Activated CD4-positive, alpha-beta memory T cell treated with anti-CD3 and anti-CD28 coated beads, Interleukin-2, amount 10 ng/mL, durations not matched to agents 7 days and 5 days (primary cell): Measurements from ENCODE around the gene DOCK9. TPM values are rescaled to one million over a fixed set of nuclear protein-coding genes. Genes with fewer than 3 reads are reported as not detected.

Source experiments
- CTCF ChIA-PET: fragments of 350-600 bp; sonication (Branson Sonifier 250); formaldehyde crosslinking; loops from one replicate; lab custom pipeline; 2021; ENCODE audit warnings: antibody characterized with exemption, inconsistent platforms; lab: Charles Lee
- POLR2A ChIA-PET: fragments of 350-600 bp; sonication (Branson Sonifier 250); formaldehyde crosslinking; loops from one replicate; lab custom pipeline; 2021; ENCODE audit warnings: antibody characterized with exemption; lab: Charles Lee
- DNase-seq: peaks from one replicate; pipeline ENCODE4 v3.0.0-alpha.2; 2020
- H3K27ac Mint-ChIP-seq: one replicate; pipeline ENCODE4 v1.8.0; 2021; ENCODE audit warnings: mild to moderate bottlenecking, mixed read lengths
- H3K27me3 Mint-ChIP-seq: one replicate; pipeline ENCODE4 v1.8.0; 2021; ENCODE audit warnings: mixed read lengths
- H3K36me3 Mint-ChIP-seq: one replicate; pipeline ENCODE4 v1.8.0; 2021; ENCODE audit warnings: low read depth, mixed read lengths
- H3K4me1 Mint-ChIP-seq: one replicate; pipeline ENCODE4 v1.8.0; 2021; ENCODE audit warnings: mixed read lengths
- H3K4me3 Mint-ChIP-seq: one replicate; pipeline ENCODE4 v1.8.0; 2021; ENCODE audit warnings: mild to moderate bottlenecking, mixed read lengths
- H3K9me3 Mint-ChIP-seq: one replicate; pipeline ENCODE4 v1.8.0; 2021; ENCODE audit warnings: mixed read lengths
- total RNA-seq, 2 experiments: library from RNA; stranded (reverse); gene quantifications; one replicate each; pipeline ENCODE4 v1.2.3, GENCODE V29; 2021

Gene DOCK9
- total RNA-seq, 2 experiments from 2014 or later: 86.0 to 87.7 TPM

GRCh38 chr13:98796191-98796590 lies 181.7 kb downstream of the DOCK9 start:
- H3K36me3 Mint-ChIP-seq: peaks cover 74% of the 10 kb centered on the region
- no peak overlapping the region for H3K4me3 Mint-ChIP-seq
- peaks cover 2% of the 10 kb centered on the region for H3K4me1 Mint-ChIP-seq
- H3K9me3 Mint-ChIP-seq: peaks cover 3% of the 10 kb centered on the region
- POLR2A ChIA-PET: no interaction called here
- CTCF ChIA-PET: no interaction called here
- no peak for DNase-seq
- no peaks in the 10 kb centered on the region for H3K27me3 Mint-ChIP-seq
- H3K27ac Mint-ChIP-seq: no peak overlapping the region

- ChIA-PET CTCF (no interaction called here), POLR2A (no interaction called here)
- H3K36me3 Mint-ChIP-seq: peaks cover 74% of the 10 kb centered on the region
- no peak for DNase-seq
- no peak overlapping the region for H3K27ac Mint-ChIP-seq
- H3K4me1 Mint-ChIP-seq: peaks cover 2% of the 10 kb centered on the region
- no peaks in the 10 kb centered on the region for H3K27me3 Mint-ChIP-seq
- H3K4me3 Mint-ChIP-seq: no peak overlapping the region
- H3K9me3 Mint-ChIP-seq: peaks cover 3% of the 10 kb centered on the region
Measured at GRCh38 chr13:98795220-98795619, 182.6 kb downstream of the DOCK9 start.

DNA sequence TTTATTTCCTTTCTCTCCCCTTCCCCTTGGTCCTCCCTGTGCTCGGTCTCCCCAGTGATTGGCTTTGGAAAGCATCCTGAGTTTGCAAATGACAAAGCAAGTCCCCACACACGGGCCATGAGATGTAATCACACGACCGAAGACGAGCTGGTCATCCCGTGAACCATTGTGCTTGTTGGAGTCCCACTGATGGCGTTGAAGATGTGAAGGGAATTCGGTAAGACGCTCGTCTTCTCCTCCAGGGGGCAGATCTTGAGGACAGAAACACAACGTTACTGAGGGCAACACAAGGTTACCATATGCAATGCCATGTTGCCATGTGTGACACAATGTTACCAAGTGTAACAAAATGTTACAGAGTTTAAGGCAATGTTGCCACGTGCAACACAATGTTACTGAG lies 183.4 kb downstream of the DOCK9 start:
- Mint-ChIP-seq H3K36me3 (peaks cover 70% of the 10 kb centered on the region), H3K27me3 (peaks cover 1% of the 10 kb centered on the region), H3K4me1 (peaks cover 2% of the 10 kb centered on the region), H3K9me3 (peaks cover 3% of the 10 kb centered on the region), H3K27ac (no peak overlapping the region), H3K4me3 (no peak overlapping the region)
- ChIA-PET CTCF (no interaction called here), POLR2A (no interaction called here)
- DNase-seq: no peak

GRCh38 chr13:98792785-98793495 lies 184.9 kb downstream of the DOCK9 start:
- H3K4me1 Mint-ChIP-seq: peaks cover 2% of the 10 kb centered on the region
- no peak for DNase-seq
- CTCF ChIA-PET: interaction anchor here (1.1 kb wide), 1 partner anchor 12 kb away, joined by 3 read pairs; no protein-coding TSS in a partner anchor
- H3K9me3 Mint-ChIP-seq: peaks cover 3% of the 10 kb centered on the region
- no peak overlapping the region for H3K27ac Mint-ChIP-seq
- H3K36me3 Mint-ChIP-seq: peaks cover 57% of the 10 kb centered on the region
- no peak overlapping the region for H3K4me3 Mint-ChIP-seq
- H3K27me3 Mint-ChIP-seq: peaks cover 10% of the 10 kb centered on the region
- POLR2A ChIA-PET: no interaction called here

DNA sequence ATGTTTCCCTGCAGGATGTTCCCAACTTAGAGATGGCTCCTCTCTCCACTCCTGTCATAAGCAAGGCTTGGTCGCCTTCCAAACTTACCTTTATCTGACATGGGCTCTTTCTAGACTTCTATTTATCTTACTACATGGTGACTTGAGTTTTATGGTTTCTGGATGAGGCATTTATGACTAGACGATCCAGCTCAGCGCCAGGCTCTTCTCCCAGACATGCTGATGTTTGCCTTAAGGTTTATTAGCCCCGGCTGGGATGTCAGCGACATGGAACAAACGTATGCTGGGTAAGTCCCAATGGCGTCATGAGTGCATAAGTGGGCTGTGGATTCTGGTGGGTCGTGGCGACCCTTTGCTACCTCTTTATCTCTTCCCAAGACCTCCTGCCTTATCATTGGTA lies 185.5 kb downstream of the DOCK9 start:
- H3K36me3 Mint-ChIP-seq: peaks cover 51% of the 10 kb centered on the region
- POLR2A ChIA-PET: no interaction called here
- H3K9me3 Mint-ChIP-seq: peaks cover 3% of the 10 kb centered on the region
- H3K27me3 Mint-ChIP-seq: peaks cover 10% of the 10 kb centered on the region
- H3K27ac Mint-ChIP-seq: no peak overlapping the region
- H3K4me3 Mint-ChIP-seq: no peak overlapping the region
- CTCF ChIA-PET: interaction anchor here (1.1 kb wide), 1 partner anchor 12 kb away, joined by 3 read pairs; no protein-coding TSS in a partner anchor
- H3K4me1 Mint-ChIP-seq: no peaks in the 10 kb centered on the region
- DNase-seq: no peak

- no peaks in the 10 kb centered on the region for H3K4me1 Mint-ChIP-seq
- CTCF ChIA-PET: no interaction called here
- H3K27me3 Mint-ChIP-seq: peaks cover 15% of the 10 kb centered on the region
Measured at GRCh38 chr13:98791611-98792010, 186.3 kb downstream of the DOCK9 start.

DNA sequence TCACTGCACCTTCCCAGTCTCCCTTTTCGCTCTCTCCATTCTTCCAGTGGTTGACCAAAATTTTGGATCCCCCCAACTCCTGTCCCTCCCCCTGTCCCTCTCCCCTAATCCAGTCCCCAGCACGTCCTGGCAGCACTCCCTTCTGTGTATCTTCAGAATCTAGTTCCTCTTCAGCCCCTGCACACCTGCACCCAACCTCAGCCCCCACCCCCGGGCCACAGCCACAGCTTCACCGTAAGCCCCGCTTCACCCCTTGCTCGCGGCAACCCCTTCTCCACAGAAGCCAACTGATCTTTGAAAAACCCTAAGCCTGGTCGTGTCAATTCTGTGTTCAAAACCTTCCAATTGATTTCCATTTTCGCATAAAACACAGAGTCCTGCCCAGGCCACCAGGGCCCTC lies 189.9 kb downstream of the DOCK9 start:
- Mint-ChIP-seq H3K27me3 (peaks cover 16% of the 10 kb centered on the region), H3K4me3 (no peak overlapping the region), H3K4me1 (no peaks in the 10 kb centered on the region), H3K27ac (no peak overlapping the region), H3K9me3 (no peaks in the 10 kb centered on the region), H3K36me3 (peaks cover 15% of the 10 kb centered on the region)
- POLR2A ChIA-PET: no interaction called here
- no peak for DNase-seq
- CTCF ChIA-PET: no interaction called here

More at GRCh38 chr13:98791611-98792010, 186.3 kb downstream of the DOCK9 start:
- DNase-seq: no peak
- Mint-ChIP-seq H3K27ac (no peak overlapping the region), H3K4me3 (no peak overlapping the region), H3K9me3 (peaks cover 3% of the 10 kb centered on the region), H3K36me3 (peaks cover 44% of the 10 kb centered on the region)
- POLR2A ChIA-PET: no interaction called here

DNA sequence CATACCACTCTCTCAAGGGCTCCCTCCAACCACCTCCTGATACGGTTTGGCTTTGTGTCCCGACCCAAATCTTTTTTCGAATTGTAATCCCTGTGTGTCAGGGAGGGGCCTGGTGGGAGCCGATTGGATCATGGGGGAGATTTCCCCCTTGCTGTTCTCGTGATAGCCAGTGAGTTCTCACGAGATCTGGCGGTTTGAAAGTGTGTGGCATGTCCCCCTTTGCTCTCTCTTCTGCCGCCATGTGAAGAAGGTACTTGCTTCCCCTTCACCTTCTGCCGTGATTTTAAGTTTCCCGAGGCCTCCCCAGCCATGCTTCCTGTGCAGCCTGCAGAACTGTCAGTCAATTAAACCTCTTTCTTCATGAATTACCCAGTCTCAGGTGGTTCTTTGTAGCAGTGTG lies 190.7 kb downstream of the DOCK9 start:
- Mint-ChIP-seq H3K27ac (no peak overlapping the region), H3K4me1 (no peaks in the 10 kb centered on the region), H3K27me3 (peaks cover 16% of the 10 kb centered on the region), H3K36me3 (peaks cover 7% of the 10 kb centered on the region), H3K9me3 (no peaks in the 10 kb centered on the region), H3K4me3 (no peak overlapping the region)
- POLR2A ChIA-PET: no interaction called here
- CTCF ChIA-PET: no interaction called here
- no peak for DNase-seq

DNA sequence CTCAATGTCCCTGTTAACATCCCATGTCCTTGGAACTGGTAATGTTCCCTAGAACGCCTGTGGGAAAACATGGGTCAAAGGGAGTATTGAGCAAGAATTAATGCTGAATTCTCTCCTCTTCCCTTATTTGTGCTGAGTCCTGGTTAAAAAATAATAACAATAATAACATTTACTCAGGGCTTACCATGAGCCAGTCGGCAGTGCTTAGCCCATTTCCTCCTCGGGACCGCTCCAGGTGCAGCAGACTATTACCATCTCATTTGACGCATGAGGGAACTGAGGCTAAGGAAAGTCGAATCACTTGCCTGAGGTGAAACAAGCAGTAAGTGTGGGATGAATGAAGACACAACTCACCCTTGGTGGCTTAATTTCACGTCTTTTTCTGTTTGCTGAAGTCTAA lies 191.8 kb downstream of the DOCK9 start:
- no peak overlapping the region for H3K27ac Mint-ChIP-seq
- CTCF ChIA-PET: no interaction called here
- no peaks in the 10 kb centered on the region for H3K36me3 Mint-ChIP-seq

DNA sequence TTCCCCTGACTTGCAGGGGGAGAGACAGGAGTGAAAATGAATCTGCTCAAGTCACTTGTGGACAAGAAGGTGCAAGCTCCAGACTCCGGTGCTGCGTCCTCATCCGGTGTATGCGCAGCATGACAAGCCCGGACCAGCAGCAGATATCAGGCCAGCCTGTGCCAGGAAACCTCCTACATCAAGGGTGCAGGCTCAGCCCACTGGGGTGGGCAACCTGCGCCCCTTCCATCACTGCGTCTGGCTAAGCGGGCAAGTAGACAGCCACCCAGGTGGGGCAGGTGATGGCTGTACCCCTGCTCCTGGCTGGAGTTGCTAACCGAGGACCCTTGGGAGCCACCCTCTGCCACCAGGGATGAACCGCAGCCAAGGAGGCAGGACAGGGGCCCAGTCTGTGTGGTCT lies 192.5 kb downstream of the DOCK9 start:
- Mint-ChIP-seq H3K4me3 (no peak overlapping the region), H3K27ac (no peak overlapping the region), H3K27me3 (peaks cover 19% of the 10 kb centered on the region), H3K36me3 (no peaks in the 10 kb centered on the region), H3K4me1 (no peaks in the 10 kb centered on the region), H3K9me3 (no peaks in the 10 kb centered on the region)
- DNase-seq: no peak
- ChIA-PET POLR2A (no interaction called here), CTCF (no interaction called here)

More for the DNA sequence above, 191.8 kb downstream of the DOCK9 start:
- H3K4me1 Mint-ChIP-seq: no peaks in the 10 kb centered on the region
- peaks cover 19% of the 10 kb centered on the region for H3K27me3 Mint-ChIP-seq
- H3K9me3 Mint-ChIP-seq: no peaks in the 10 kb centered on the region
- no peak overlapping the region for H3K4me3 Mint-ChIP-seq
- POLR2A ChIA-PET: no interaction called here
- no peak for DNase-seq

DNA sequence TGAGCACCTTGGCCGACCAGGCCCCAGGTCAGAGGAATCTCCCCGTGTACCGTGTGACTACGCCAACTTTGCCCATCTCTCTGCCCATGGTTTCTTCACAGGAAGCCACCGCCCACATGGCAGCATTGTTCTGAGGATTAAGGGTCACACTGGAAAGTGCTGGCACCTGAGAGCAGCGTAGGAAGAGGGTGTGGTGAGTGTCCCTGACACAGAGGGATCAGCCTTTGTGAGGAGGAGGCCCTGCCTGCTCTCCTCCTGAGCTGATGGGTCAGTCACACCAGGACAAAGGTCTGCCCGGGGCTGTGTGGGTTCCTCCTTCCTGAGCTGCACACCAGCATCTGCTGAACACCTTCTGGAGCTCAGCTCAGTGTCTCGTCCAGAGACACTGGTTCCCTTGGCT lies 193.2 kb downstream of the DOCK9 start:
- no peak overlapping the region for H3K27ac Mint-ChIP-seq

GRCh38 chr13:98783856-98784478 lies 193.9 kb downstream of the DOCK9 start:
- H3K36me3 Mint-ChIP-seq: no peaks in the 10 kb centered on the region
- ChIA-PET POLR2A (no interaction called here), CTCF (no interaction called here)
- no peaks in the 10 kb centered on the region for H3K4me1 Mint-ChIP-seq
- DNase-seq: no peak
- peaks cover 17% of the 10 kb centered on the region for H3K27me3 Mint-ChIP-seq
- H3K4me3 Mint-ChIP-seq: no peak overlapping the region
- no peaks in the 10 kb centered on the region for H3K9me3 Mint-ChIP-seq
- no peak overlapping the region for H3K27ac Mint-ChIP-seq

More for the DNA sequence above, 193.2 kb downstream of the DOCK9 start:
- H3K9me3 Mint-ChIP-seq: no peaks in the 10 kb centered on the region
- ChIA-PET CTCF (no interaction called here), POLR2A (no interaction called here)
- H3K36me3 Mint-ChIP-seq: no peaks in the 10 kb centered on the region
- no peak for DNase-seq
- H3K27me3 Mint-ChIP-seq: peaks cover 18% of the 10 kb centered on the region
- no peaks in the 10 kb centered on the region for H3K4me1 Mint-ChIP-seq
- no peak overlapping the region for H3K4me3 Mint-ChIP-seq

- no peaks in the 10 kb centered on the region for H3K36me3 Mint-ChIP-seq
- H3K27me3 Mint-ChIP-seq: peaks cover 18% of the 10 kb centered on the region
- POLR2A ChIA-PET: no interaction called here
- no peaks in the 10 kb centered on the region for H3K4me1 Mint-ChIP-seq
- no peak overlapping the region for H3K4me3 Mint-ChIP-seq
- no peak overlapping the region for H3K27ac Mint-ChIP-seq
- DNase-seq: no peak
- no peaks in the 10 kb centered on the region for H3K9me3 Mint-ChIP-seq
- CTCF ChIA-PET: no interaction called here
Measured at GRCh38 chr13:98782654-98783053, 195.2 kb downstream of the DOCK9 start.
